NB4 (cell line): ENCODE measurements around the gene CENPX.

ENCODE experiments used
- DNase-seq: peaks from one replicate; pipeline ENCODE4 v3.0.0; 2010; ENCODE audit warnings: low read depth
- H3K4me3 ChIP-seq: one replicate; pipeline ENCODE4 v1.5.1; 2011; ENCODE audit warnings: mild to moderate bottlenecking, low read depth, low read length, moderate library complexity
- MYC ChIP-seq: IDR thresholded peaks from 2 replicates; pipeline ENCODE4 v1.6.1; 2011; ENCODE audit warnings: low read depth, low read length
- POLR2A ChIP-seq: IDR thresholded peaks from 2 replicates; pipeline ENCODE4 v1.6.1; 2011; ENCODE audit warnings: mild to moderate bottlenecking; ENCODE audit not compliant: insufficient read length; ENCODE audit errors: extremely low read depth
- TF ChIP-seq, protein P1 (sequence below): IDR thresholded peaks from 2 replicates; pipeline ENCODE4 v1.6.1; 2011; ENCODE audit warnings: low read depth, low read length
- TF ChIP-seq, protein P2 (sequence below): IDR thresholded peaks from one replicate; pipeline ENCODE4 v1.5.1; 2012; ENCODE audit warnings: low read depth, low read length

The CENPX gene

DNA sequence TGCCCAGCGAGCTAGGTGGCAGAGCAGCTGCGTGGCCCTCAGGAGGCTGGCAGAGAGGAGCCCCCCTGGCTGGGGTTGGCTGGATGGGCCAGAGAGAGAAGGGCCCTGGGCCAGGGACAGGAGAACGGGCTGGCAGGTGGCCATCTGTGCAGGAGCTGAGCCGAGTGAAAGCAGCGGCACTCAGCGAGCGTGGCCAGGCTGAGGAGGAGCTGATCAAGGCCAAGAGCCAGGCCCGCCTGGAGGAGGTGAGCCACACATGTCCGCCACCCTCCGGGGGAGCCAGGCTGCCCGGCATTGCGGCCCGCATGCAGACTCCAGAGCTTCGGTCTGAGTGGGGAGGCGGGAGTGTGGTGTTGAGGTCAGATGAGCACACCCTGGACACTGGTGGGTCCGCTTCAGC is 6.7 kb upstream of the CENPX start:
- TF ChIP-seq MYC = no peak
- TF ChIP-seq POLR2A = no peak
- TF ChIP-seq, protein P1, sequence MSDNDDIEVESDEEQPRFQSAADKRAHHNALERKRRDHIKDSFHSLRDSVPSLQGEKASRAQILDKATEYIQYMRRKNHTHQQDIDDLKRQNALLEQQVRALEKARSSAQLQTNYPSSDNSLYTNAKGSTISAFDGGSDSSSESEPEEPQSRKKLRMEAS = no peak
- TF ChIP-seq, protein P2, sequence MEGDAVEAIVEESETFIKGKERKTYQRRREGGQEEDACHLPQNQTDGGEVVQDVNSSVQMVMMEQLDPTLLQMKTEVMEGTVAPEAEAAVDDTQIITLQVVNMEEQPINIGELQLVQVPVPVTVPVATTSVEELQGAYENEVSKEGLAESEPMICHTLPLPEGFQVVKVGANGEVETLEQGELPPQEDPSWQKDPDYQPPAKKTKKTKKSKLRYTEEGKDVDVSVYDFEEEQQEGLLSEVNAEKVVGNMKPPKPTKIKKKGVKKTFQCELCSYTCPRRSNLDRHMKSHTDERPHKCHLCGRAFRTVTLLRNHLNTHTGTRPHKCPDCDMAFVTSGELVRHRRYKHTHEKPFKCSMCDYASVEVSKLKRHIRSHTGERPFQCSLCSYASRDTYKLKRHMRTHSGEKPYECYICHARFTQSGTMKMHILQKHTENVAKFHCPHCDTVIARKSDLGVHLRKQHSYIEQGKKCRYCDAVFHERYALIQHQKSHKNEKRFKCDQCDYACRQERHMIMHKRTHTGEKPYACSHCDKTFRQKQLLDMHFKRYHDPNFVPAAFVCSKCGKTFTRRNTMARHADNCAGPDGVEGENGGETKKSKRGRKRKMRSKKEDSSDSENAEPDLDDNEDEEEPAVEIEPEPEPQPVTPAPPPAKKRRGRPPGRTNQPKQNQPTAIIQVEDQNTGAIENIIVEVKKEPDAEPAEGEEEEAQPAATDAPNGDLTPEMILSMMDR = no peak
- no peak overlapping the region for H3K4me3 ChIP-seq
- no peak for DNase-seq

DNA sequence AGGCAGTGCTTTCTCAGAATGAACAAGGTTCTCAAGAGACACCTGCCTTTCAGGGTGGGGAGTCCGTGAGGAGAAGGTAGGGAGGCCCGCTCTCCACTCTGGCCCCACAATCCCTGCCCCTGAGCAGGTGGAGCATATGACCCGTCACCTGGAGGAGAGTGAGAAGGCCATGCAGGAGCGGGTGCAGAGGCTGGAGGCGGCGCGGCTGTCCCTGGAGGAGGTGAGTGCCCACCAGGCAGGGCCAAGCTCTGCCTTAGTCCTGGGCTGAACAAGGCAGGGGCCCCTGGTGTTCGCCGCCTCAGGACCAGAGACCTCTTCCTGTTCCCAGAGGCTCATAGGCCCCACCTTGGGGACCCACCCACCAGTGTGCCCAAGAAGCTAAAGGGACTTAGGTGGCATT is 6.3 kb upstream of the CENPX start:
- TF ChIP-seq POLR2A (no peak), MYC (no peak)
- TF ChIP-seq, protein P2 = no peak
- TF ChIP-seq, protein P1 = no peak
- H3K4me3 ChIP-seq = no peak overlapping the region
- DNase-seq = no peak

DNA sequence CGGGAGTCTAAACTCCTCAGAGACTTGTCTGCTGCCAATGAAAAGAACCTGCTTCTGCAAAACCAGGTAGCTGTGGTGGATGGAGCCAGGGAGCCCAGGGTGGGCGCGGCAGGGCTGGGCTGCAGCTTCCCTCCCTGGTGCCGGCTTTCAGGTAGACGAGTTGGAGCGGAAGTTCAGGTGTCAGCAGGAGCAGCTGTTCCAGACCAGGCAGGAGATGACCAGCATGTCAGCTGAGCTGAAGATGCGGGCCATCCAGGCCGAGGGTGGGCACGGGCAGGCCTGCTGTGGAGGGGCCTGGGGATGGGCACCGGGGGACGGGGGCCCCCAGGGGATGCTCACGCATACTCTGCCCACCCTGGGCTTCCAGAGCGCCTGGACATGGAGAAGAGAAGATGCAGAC is 5.6 kb upstream of the CENPX start:
- TF ChIP-seq, protein P2 = no peak
- TF ChIP-seq POLR2A = no peak
- TF ChIP-seq, protein P1 = no peak
- no peak for TF ChIP-seq MYC
- H3K4me3 ChIP-seq = no peak overlapping the region
- DNase-seq = no peak

DNA sequence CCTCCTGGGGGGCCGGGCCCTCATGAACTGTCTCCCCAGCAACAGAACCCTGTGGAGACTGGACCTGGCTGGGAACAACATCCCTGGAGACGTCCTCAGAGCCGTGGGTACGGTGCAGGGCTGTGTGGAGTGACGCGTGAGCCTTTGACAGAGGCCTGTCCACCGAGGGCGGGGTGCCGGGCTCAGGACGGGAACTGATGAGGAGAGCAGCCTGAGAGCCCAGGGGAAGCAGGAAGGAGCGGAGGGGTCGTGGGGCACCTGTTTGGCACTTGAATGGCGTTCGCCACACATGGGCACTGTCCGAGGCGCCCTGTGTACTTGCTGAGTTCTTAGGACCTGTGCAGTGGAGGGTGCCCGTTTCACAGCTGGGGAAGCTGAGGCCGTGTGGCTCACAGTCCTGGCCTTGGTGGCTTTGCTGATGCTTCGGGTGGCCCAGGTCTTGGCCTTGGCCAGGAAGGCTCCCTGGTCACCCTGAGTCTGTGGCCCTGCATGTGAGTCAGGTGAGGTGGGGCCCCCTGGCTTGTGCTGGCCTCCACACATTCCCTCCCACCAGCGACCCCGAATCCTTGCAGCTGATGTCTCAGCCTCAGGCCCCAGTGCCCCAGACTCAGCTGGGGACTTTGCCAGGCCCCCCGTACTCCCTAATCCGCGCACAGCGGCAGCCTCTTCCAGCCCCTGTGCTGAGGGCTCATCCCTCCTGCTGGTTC is 2.9 kb upstream of the CENPX start:
- no peak overlapping the region for H3K4me3 ChIP-seq
- no peak for DNase-seq
- TF ChIP-seq POLR2A = no peak
- TF ChIP-seq, protein P1 = no peak
- TF ChIP-seq, protein P2 = no peak
- no peak for TF ChIP-seq MYC

DNA sequence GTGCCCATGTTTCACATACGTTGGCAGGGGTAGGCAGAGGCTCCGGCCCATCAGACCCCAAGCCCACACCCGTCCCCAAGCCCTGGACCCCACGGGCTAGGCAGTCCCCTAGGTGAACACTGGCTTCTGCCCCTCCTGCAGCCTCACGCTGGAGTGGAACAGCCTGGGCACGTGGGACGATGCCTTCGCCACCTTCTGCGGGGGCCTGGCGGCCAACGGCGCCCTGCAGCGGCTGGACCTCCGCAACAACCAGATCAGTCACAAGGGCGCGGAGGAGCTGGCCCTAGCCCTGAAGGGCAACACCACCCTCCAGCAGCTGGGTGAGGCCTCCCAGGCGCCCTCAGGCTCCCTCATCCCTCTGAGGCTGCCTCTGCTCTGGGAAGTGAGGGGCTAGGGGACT is 2.2 kb upstream of the CENPX start:
- TF ChIP-seq, protein P2 = no peak
- no peak for TF ChIP-seq POLR2A
- TF ChIP-seq MYC = no peak
- TF ChIP-seq, protein P1 = no peak
- H3K4me3 ChIP-seq = no peak overlapping the region
- DNase-seq = no peak
